Coronary artery (tissue), 2 donors: Measurements from ENCODE around the gene ANXA2.
"Not testable (repeated sequence)": the region's sequence is repeated elsewhere in the genome, so short reads cannot be mapped to it uniquely, and the experiment has no call there.

Experiments
- DNase-seq: peaks from one replicate; pipeline ENCODE4 v3.0.0-alpha.2; 2017; ENCODE audit warnings: low spot score
- H3K27ac ChIP-seq, 2 donors: fragments of 200-600 bp; sonication (generic); one replicate each; pipeline ENCODE4 v1.5.1; 2016 to 2019
- H3K4me3 ChIP-seq: fragments of 200-600 bp; sonication (generic); 2 replicates; pipeline ENCODE4 v1.5.1; 2016; ENCODE audit warnings: mild to moderate bottlenecking, moderate library complexity
- TF ChIP-seq, protein P1 (sequence below): fragments of 200-600 bp; sonication (generic); IDR thresholded peaks from one replicate; pipeline ENCODE4 v1.5.1; 2019; ENCODE audit warnings: antibody characterized with exemption

The ANXA2 gene

GRCh38 chr15:60419753-60420152 is 22.0 kb upstream of the ANXA2 start:
- DNase-seq: no peak
- TF ChIP-seq, protein P1, sequence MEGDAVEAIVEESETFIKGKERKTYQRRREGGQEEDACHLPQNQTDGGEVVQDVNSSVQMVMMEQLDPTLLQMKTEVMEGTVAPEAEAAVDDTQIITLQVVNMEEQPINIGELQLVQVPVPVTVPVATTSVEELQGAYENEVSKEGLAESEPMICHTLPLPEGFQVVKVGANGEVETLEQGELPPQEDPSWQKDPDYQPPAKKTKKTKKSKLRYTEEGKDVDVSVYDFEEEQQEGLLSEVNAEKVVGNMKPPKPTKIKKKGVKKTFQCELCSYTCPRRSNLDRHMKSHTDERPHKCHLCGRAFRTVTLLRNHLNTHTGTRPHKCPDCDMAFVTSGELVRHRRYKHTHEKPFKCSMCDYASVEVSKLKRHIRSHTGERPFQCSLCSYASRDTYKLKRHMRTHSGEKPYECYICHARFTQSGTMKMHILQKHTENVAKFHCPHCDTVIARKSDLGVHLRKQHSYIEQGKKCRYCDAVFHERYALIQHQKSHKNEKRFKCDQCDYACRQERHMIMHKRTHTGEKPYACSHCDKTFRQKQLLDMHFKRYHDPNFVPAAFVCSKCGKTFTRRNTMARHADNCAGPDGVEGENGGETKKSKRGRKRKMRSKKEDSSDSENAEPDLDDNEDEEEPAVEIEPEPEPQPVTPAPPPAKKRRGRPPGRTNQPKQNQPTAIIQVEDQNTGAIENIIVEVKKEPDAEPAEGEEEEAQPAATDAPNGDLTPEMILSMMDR: no peak
- H3K27ac ChIP-seq: no peak overlapping the region
- H3K4me3 ChIP-seq: no peak overlapping the region

DNA sequence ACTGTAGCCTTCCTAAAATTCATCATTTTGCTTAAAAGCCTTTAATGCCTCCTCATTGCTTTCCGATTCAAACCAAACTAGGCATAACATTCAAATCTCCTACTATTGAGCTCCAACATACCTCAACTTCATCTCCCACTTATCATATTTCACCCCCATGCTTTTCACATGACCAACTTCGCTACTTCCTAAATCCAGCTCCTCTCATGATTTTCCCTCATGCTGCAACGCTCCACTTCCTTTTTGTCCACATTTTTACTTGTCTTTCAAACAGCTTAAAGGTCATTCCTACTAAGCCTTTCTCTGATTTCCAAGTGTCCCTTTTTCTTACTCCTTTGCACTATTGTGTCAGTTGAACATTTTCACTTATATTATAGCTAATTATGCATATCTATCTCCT is 20.3 kb upstream of the ANXA2 start:
- Histone ChIP-seq H3K27ac (no peak overlapping the region), H3K4me3 (no peak overlapping the region)
- no peak for DNase-seq
- TF ChIP-seq, protein P1: no peak

GRCh38 chr15:60417112-60417511 is 19.3 kb upstream of the ANXA2 start:
- DNase-seq: no peak
- H3K27ac ChIP-seq: no peak overlapping the region
- TF ChIP-seq, protein P1: no peak
- H3K4me3 ChIP-seq: no peak overlapping the region

DNA sequence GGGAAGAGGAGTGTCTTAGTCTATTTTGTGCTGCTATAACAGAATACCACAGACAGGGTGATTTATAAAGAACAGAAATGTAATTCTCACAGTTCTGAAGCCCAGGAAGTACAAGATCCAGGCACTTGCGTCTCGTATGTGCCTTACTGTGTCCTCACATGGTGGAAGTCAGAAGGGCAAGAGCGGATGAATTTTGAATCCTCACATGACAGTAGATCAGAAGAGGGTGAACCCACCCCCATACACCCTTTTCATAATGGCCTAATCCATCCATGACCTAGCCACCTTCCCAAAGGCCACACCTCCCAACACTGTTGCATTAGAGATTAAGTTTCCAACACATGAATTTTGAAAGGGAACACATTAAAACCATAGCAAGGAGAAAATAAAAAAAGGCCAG is 18.7 kb upstream of the ANXA2 start:
- TF ChIP-seq, protein P1: no peak
- DNase-seq: no peak

GRCh38 chr15:60414016-60414682 is 16.4 kb upstream of the ANXA2 start:
- TF ChIP-seq, protein P1: no peak
- no peak for DNase-seq
- Histone ChIP-seq H3K27ac (peak overlapping the region in 1 of 2 donors; percentile 69), H3K4me3 (no peak overlapping the region)

More for the DNA sequence above, 18.7 kb upstream of the ANXA2 start:
- Histone ChIP-seq H3K27ac (no peak overlapping the region), H3K4me3 (no peak overlapping the region)

DNA sequence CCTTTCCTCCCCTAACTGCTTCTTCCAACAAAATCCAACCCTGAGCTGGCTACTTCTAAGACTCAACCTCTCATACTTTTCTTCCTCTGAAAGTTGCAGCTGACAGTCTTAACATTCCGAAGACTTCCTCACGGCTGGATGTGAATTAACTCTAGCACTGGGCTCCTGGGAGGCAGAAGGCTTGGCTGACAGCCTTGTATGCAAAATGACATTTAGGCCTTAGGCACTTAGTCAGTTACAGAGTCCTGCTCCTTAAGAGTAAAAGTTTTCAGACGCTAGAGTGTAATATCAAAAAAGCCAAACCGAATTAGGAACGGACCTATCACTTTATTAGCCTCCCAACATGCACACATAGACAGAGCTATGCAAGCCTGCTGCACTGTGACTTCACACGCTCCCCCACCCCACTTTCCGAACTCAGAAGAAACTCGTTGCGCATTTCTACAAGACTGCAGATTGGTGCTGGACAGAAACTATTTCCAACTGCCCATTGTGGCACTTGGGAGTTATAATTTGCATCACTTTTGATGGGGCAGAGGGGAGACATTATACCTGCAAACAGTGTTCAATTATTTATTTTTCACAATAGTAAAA is 15.5 kb upstream of the ANXA2 start:
- TF ChIP-seq, protein P1: no peak
- no peak overlapping the region for H3K4me3 ChIP-seq
- no peak for DNase-seq
- peak overlapping the region in 1 of 2 donors; percentile 69 for H3K27ac ChIP-seq

DNA sequence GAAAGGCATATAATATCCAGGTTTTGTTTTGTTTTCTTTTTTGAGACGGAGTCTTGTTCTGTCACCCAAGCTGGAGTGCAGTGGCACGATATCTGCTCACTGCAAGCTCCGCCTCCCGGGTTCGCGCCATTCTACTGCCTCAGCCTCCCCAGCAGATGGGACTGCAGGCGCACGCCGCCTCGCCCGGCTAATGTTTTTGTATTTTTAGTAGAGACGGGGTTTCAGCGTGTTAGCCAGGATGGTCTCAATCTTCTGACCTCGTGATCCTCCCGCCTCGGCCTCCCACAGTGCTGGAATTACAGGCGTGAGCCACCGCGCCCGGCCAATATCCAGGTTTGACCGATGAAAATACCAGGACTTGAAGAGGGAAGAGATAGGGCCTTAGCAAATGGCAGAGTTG is 15.0 kb upstream of the ANXA2 start:
- peak overlapping the region in 1 of 2 donors; percentile 69 for H3K27ac ChIP-seq
- not testable (repeated sequence) for DNase-seq, H3K4me3 ChIP-seq
